H1 (cell line): ENCODE results near the gene B4GALNT1. TPM values are rescaled to one million over a fixed set of nuclear protein-coding genes. Genes with fewer than 3 reads are reported as not detected.
A peak's percentile ranks its signal among the peaks of the same experiment; 100 is the strongest.

ENCODE experiments used
- ASH2L ChIP-seq: fragments of 200-600, 300-600 bp; sonication (generic); IDR thresholded peaks from one replicate; pipeline ENCODE4 v1.7.1; 2017; ENCODE audit warnings: low read length
- BACH1 ChIP-seq: IDR thresholded peaks from 2 replicates; pipeline ENCODE4 v1.6.1; 2012; ENCODE audit warnings: low read length, improper control_type of control experiment
- CHD2 ChIP-seq: IDR thresholded peaks from 2 replicates; pipeline ENCODE4 v1.6.1; 2012; ENCODE audit warnings: low read length, improper control_type of control experiment
- EGR1 ChIP-seq: IDR thresholded peaks from 2 replicates; pipeline ENCODE4 v1.6.1; 2011; ENCODE audit warnings: low read depth, low read length, borderline replicate concordance
- HDAC2 ChIP-seq, 2 experiments: fragments of 300-600 bp in 1 of 2; sonication (generic) in 1 of 2; IDR thresholded peaks; 2 replicates each; pipeline ENCODE4 v1.6.1; 2011 to 2012; ENCODE audit warnings: low read depth in 2 of 2, low read length in 2 of 2, mild to moderate bottlenecking in 2 of 2, moderate library complexity in 2 of 2, borderline replicate concordance in 1 of 2, inconsistent platforms in 1 of 2
- NANOG ChIP-seq: IDR thresholded peaks from 2 replicates; pipeline ENCODE4 v1.6.1; 2011; ENCODE audit warnings: low read length, low read depth, mild to moderate bottlenecking, inconsistent platforms; ENCODE audit not compliant: insufficient read depth, poor library complexity, severe bottlenecking
- NRF1 ChIP-seq: IDR thresholded peaks from 2 replicates; pipeline ENCODE4 v1.6.1; 2011; ENCODE audit warnings: mild to moderate bottlenecking, low read depth, low read length, improper control_type of control experiment
- POLR2A ChIP-seq, 2 experiments: IDR thresholded peaks; 1 replicate in 1 of 2; 2 replicates in 1 of 2; pipeline ENCODE4 v1.6.1; 2011; ENCODE audit warnings: low read depth in 2 of 2, low read length in 2 of 2, mild to moderate bottlenecking in 2 of 2; ENCODE audit errors: control extremely low read depth in 1 of 2
- POLR2AphosphoS5 ChIP-seq: IDR thresholded peaks from 2 replicates; pipeline ENCODE4 v1.6.1; 2011; ENCODE audit warnings: low read depth, low read length
- POU5F1 ChIP-seq: IDR thresholded peaks from 2 replicates; pipeline ENCODE4 v1.6.1; 2011; ENCODE audit warnings: low read depth, mild to moderate bottlenecking, low read length, moderate library complexity
- RBBP5 ChIP-seq: IDR thresholded peaks from 2 replicates; pipeline ENCODE4 v1.7.1; 2012; ENCODE audit warnings: low read depth, mild to moderate bottlenecking, inconsistent platforms, low read length, moderate library complexity, borderline replicate concordance
- RNF2 ChIP-seq: fragments of 200-900, 300-1000 bp; sonication (generic); IDR thresholded peaks from 2 replicates; pipeline ENCODE4 v1.7.1; 2016; ENCODE audit warnings: borderline replicate concordance, low read depth, mild to moderate bottlenecking, antibody characterized with exemption, low read length; ENCODE audit not compliant: poor library complexity, severe bottlenecking; ENCODE audit errors: missing control alignments
- SIN3A ChIP-seq, 2 experiments: IDR thresholded peaks in 1 of 2; conservative IDR thresholded peaks in 1 of 2; 2 replicates each; pipeline ENCODE4 v1.6.1; 2011 to 2012; ENCODE audit warnings: low read length in 2 of 2, improper control_type of control experiment in 1 of 2, low read depth in 1 of 2, mild to moderate bottlenecking in 1 of 2
- SIRT6 ChIP-seq: IDR thresholded peaks from one replicate; pipeline ENCODE4 v1.7.1; 2012; ENCODE audit warnings: low read length, inconsistent platforms
- SP1 ChIP-seq: IDR thresholded peaks from 2 replicates; pipeline ENCODE4 v1.6.1; 2011; ENCODE audit warnings: low read depth, low read length
- SP2 ChIP-seq: IDR thresholded peaks from 2 replicates; pipeline ENCODE4 v1.6.1; 2012; ENCODE audit warnings: mild to moderate bottlenecking, low read length, inconsistent platforms
- SRF ChIP-seq: IDR thresholded peaks from 2 replicates; pipeline ENCODE4 v1.6.1; 2011; ENCODE audit warnings: mild to moderate bottlenecking, low read depth, low read length, moderate library complexity
- SUZ12 ChIP-seq: fragments of 200-600 bp; sonication (generic); IDR thresholded peaks from 2 replicates; pipeline ENCODE4 v1.6.1; 2012; ENCODE audit warnings: mild to moderate bottlenecking, inconsistent platforms, low read length, moderate library complexity, mixed read lengths
- polyA plus RNA-seq, 7 experiments: library from polyadenylated mRNA; depleted of rRNA in 3 of 7; stranded (reverse) in 5 of 7; unstranded in 2 of 7; fragments of >200 nt in 5 of 7; fragments of 200-250 nt in 2 of 7; gene quantifications; 1 replicate in 5 of 7; 2 replicates in 1 of 7; 4 replicates in 1 of 7; pipeline versions ENCODE4 v1.2.1 to v1.2.3, GENCODE V29; 2011 to 2013; ENCODE audit warnings: missing spikeins in 2 of 7, mixed read lengths in 2 of 7
- total RNA-seq: library from RNA; stranded (reverse); fragmentation: NEBNext Ultra II Directional; extraction: Animal tissue kit (Norgen Biotek cat#: 25700); gene quantifications from 2 replicates; pipeline ENCODE4 v1.2.1, GENCODE V29; 2021
- TF ChIP-seq, protein P1 (sequence below): IDR thresholded peaks from 2 replicates; pipeline ENCODE4 v1.6.1; 2012; ENCODE audit warnings: inconsistent platforms
- TF ChIP-seq, protein P2 (sequence below): IDR thresholded peaks from 2 replicates; pipeline ENCODE4 v1.6.1; 2011; ENCODE audit warnings: low read length, improper control_type of control experiment
- TF ChIP-seq, protein P3 (sequence below): IDR thresholded peaks from 2 replicates; pipeline ENCODE4 v1.6.1; 2012; ENCODE audit warnings: inconsistent platforms

The B4GALNT1 gene
- total and polyA plus RNA-seq, 2 of the 8 experiments (the other 6 are each of a cell fraction or from before 2014, with no cell fraction given) = 1.5 to 2.3 TPM

GRCh38 chr12:57590864-57591781 is 41.9 kb downstream of the B4GALNT1 start, which contains the start of gene PIP4K2C (continued):
- TF ChIP-seq, protein P1, sequence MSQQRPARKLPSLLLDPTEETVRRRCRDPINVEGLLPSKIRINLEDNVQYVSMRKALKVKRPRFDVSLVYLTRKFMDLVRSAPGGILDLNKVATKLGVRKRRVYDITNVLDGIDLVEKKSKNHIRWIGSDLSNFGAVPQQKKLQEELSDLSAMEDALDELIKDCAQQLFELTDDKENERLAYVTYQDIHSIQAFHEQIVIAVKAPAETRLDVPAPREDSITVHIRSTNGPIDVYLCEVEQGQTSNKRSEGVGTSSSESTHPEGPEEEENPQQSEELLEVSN = peak; percentile 31
- TF ChIP-seq SP2 = no peak
- TF ChIP-seq, protein P2, sequence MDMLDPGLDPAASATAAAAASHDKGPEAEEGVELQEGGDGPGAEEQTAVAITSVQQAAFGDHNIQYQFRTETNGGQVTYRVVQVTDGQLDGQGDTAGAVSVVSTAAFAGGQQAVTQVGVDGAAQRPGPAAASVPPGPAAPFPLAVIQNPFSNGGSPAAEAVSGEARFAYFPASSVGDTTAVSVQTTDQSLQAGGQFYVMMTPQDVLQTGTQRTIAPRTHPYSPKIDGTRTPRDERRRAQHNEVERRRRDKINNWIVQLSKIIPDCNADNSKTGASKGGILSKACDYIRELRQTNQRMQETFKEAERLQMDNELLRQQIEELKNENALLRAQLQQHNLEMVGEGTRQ = peak; percentile 97
- TF ChIP-seq POLR2A (IDR thresholded peaks at IDR 0.05; ENCODE audit: control extremely low read depth in 1 of 2, low read depth in 2 of 2, low read length in 2 of 2) = peak; percentile 42 to 67
- no peak for TF ChIP-seq SIRT6
- TF ChIP-seq, protein P3, sequence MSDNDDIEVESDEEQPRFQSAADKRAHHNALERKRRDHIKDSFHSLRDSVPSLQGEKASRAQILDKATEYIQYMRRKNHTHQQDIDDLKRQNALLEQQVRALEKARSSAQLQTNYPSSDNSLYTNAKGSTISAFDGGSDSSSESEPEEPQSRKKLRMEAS = peak; percentile 82
- TF ChIP-seq RBBP5 = peak; percentile 91; the same call in 1 of the 2 replicates
- no peak for TF ChIP-seq RNF2
- TF ChIP-seq POU5F1 = no peak
- TF ChIP-seq SIN3A (conservative IDR thresholded peaks at IDR 0.05 in 1 of 2, IDR thresholded peaks at IDR 0.05 in 1 of 2; ENCODE audit: low read depth in 1 of 2, low read length in 2 of 2) = peak; percentile 71 to 95; a peak in 3 of 4 replicates
- no peak for TF ChIP-seq ASH2L
- no peak; the same call in 1 of the 2 replicates for TF ChIP-seq SUZ12
- TF ChIP-seq POLR2AphosphoS5 = peak; percentile 58
- TF ChIP-seq NRF1 = no peak
- TF ChIP-seq NANOG = no peak
- TF ChIP-seq SRF = no peak
- no peak for TF ChIP-seq CHD2
- TF ChIP-seq EGR1 = no peak
- 0 out of 2 replicates have a peak, but pooled peaks have one; percentile 4 for TF ChIP-seq BACH1
- TF ChIP-seq SP1 = peak; percentile 21; the same call in 1 of the 2 replicates
- 0 out of 4 replicates have a peak, but pooled peaks of 1 of the 2 experiments have one; percentile 83 for TF ChIP-seq HDAC2 (IDR thresholded peaks at IDR 0.05; ENCODE audit: borderline replicate concordance in 1 of 2, low read depth in 2 of 2, low read length in 2 of 2)
